AG04449 (cell line): ENCODE data around the gene NEK9.

Experiments
- CTCF ChIA-PET: fragments of 350-600 bp; formaldehyde crosslinking; extraction: SDS; loops from one replicate; lab custom pipeline; 2021; ENCODE audit warnings: antibody characterized with exemption; lab: Yijun Ruan, JAX
- POLR2A ChIA-PET: fragments of 400-600, 350-600 bp; formaldehyde crosslinking; extraction: SDS; loops from one replicate; lab custom pipeline; 2020; ENCODE audit warnings: antibody characterized with exemption, inconsistent platforms; lab: Yijun Ruan, JAX
- DNase-seq: peaks from one replicate; pipeline ENCODE4 v3.0.0-alpha.2; 2010; ENCODE audit warnings: low read depth, low spot score
- H3K4me3 ChIP-seq: 2 replicates; pipeline ENCODE4 v1.5.1; 2011; ENCODE audit warnings: low read depth, mild to moderate bottlenecking, control low read depth, low read length
- TF ChIP-seq, protein P1 (sequence below): IDR thresholded peaks from one replicate; pipeline ENCODE4 v1.5.1; 2011; ENCODE audit warnings: mild to moderate bottlenecking, moderate library complexity, low read length, control low read depth, inconsistent platforms; ENCODE audit not compliant: insufficient read depth; ENCODE audit errors: missing control alignments

The NEK9 gene

DNA sequence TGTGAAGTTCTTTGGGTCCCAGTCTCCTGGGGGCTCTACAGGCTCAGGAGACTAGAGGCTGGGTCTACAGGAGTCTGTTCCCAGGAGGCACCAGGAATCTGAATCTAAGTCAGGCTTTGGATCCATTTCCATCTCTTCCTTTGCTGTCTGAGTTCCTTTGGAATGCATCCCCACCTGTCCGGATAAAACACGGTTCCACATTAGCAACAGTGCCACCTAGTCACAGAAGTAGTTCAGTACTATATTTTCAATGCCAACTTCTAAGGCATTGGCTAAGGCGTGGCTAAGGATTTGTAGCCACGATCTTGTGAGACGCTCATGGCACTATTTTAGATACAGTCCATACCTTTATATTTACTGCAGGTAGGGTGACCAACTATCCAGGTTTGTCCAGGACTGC lies 42.3 kb downstream of the NEK9 start:
- TF ChIP-seq, protein P1, sequence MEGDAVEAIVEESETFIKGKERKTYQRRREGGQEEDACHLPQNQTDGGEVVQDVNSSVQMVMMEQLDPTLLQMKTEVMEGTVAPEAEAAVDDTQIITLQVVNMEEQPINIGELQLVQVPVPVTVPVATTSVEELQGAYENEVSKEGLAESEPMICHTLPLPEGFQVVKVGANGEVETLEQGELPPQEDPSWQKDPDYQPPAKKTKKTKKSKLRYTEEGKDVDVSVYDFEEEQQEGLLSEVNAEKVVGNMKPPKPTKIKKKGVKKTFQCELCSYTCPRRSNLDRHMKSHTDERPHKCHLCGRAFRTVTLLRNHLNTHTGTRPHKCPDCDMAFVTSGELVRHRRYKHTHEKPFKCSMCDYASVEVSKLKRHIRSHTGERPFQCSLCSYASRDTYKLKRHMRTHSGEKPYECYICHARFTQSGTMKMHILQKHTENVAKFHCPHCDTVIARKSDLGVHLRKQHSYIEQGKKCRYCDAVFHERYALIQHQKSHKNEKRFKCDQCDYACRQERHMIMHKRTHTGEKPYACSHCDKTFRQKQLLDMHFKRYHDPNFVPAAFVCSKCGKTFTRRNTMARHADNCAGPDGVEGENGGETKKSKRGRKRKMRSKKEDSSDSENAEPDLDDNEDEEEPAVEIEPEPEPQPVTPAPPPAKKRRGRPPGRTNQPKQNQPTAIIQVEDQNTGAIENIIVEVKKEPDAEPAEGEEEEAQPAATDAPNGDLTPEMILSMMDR = no peak
- ChIA-PET POLR2A (no interaction called here), CTCF (interaction anchor here (1.0 to 8.3 kb wide), 3 partner anchors 20 to 164 kb away, joined by 3 to 182 read pairs (median 4); partner anchors contain the start of gene PGF)
- no peak for DNase-seq
- no peak overlapping the region for H3K4me3 ChIP-seq

DNA sequence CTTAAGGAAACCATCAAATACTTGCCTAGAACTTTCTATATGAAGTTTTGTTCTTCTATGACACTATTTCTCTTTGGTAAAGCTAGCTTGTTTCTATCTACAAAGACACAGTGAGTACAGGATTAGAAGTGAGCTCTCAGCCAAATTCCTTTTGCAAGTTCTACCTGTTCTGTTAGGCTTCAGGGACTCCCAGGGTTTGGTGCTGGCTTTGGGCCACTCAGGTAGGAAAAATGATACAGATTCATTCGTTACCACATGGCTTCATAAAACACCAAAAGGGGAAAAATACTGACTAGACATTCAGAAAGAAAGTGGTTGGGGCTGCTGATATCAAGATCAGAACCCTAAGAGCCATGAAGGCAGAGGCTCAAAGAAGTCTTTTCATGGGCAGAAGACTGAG lies 43.6 kb downstream of the NEK9 start:
- TF ChIP-seq, protein P1 = no peak
- no peak for DNase-seq
- no peak overlapping the region for H3K4me3 ChIP-seq
- POLR2A ChIA-PET = no interaction called here
- CTCF ChIA-PET = interaction anchor here (0.9 to 2.0 kb wide), 9 partner anchors 9 to 222 kb away, joined by 3 to 6 read pairs (median 3); no protein-coding TSS in a partner anchor

DNA sequence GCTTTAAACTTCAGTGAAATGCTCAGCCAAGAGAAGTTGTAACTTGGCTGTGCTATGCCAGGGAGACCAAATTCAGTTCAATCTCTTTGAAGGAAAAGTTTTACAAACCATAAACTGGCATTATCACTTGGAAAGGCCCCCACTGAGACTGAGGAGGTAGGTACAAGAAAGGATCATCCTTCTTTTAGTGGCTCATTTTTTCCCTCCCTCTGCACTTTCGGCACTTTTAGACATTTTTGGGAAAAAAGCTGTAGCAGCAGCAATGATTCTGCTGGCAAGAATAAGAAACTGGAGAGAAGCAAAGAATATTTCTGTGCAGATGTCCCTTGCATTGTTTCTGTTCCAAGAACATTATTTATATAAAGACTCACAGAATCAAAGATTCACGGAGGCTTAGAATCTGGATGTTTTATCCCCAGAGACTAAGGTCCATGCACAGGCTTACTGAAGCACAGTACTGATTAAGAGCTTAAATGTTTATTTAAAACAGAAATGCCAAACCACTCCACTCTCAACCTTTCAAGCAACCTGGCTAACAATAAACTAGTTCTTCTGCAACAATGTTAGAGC lies 45.1 kb downstream of the NEK9 start:
- TF ChIP-seq, protein P1 = no peak
- no peak overlapping the region for H3K4me3 ChIP-seq
- POLR2A ChIA-PET = no interaction called here
- DNase-seq = no peak
- CTCF ChIA-PET = interaction anchor here (0.9 to 1.2 kb wide), 3 partner anchors 15 to 176 kb away, joined by 3 to 4 read pairs (median 4); no protein-coding TSS in a partner anchor

DNA sequence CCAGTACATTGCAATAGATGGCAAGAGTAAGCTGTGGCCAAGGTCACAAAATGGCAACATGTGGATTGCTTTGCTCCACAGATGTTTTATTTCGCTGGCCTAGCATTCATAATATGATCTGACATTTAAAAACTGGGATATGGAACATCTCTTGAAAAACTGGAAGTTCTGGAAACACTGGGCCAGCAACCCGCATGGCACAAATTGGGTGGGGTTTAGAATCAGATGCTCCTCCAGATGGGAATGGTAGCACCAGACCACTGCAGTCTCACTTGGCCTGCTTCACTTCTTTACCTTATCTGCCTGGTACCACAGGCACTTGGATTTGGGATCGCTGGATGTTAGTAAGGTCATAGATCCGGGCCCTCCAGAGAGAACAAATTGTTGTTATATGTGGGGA lies 47.3 kb downstream of the NEK9 start:
- ChIA-PET POLR2A (no interaction called here), CTCF (interaction anchor here (1.0 to 2.7 kb wide), 5 partner anchors 9 to 219 kb away, joined by 3 to 30 read pairs (median 7); partner anchors contain the start of gene ZC2HC1C)
- TF ChIP-seq, protein P1 = no peak
- no peak overlapping the region for H3K4me3 ChIP-seq
- DNase-seq = no peak

DNA sequence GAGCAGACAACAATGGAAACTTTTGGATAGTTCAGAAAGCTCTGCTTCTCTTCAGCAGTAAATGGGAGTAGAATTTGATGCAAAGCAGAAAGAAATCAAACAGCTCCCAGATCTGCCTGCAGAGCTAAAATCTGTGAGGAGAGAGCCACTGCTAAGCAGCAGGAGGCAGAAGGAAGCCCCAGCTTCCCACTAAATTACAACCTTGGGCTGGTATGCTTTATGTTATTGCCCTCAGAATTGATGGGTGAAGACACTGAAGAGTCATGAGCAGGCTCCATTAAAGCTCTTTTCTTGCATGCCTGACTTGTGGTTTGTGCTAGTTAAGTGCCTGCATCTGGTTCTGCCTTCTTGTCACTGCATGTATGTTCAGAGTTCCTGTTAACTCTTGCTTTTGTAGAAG lies 49.1 kb downstream of the NEK9 start:
- CTCF ChIA-PET = interaction anchor here (1.1 to 2.7 kb wide), 2 partner anchors 11 to 142 kb away, joined by 3 to 30 read pairs; no protein-coding TSS in a partner anchor
- POLR2A ChIA-PET = no interaction called here
- TF ChIP-seq, protein P1 = no peak
- no peak overlapping the region for H3K4me3 ChIP-seq
- no peak for DNase-seq

DNA sequence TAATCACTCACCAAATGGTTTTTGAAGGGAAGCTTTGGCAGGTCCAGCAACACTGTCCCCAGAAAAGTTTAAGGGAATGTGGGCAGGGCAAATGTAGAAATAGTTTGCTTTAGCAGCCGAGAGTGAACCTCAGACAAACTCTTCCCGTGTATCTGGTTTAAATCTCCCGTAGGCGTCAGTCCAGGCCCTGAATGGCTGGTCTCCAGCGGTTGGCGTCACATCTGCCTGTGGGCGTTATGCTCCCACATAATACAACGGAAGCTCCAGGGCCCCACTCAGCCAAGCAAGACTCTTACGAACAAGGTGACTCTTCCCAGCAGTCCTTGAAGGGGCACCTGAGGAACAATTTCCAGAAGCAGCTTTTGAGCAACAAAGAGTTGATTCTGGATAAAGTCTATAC lies 56.5 kb downstream of the NEK9 start:
- H3K4me3 ChIP-seq = no peak overlapping the region
- TF ChIP-seq, protein P1 = no peak
- POLR2A ChIA-PET = no interaction called here
- CTCF ChIA-PET = interaction anchor here (1.4 to 4.7 kb wide), 5 partner anchors 9 to 165 kb away, joined by 3 to 52 read pairs (median 14); no protein-coding TSS in a partner anchor
- no peak for DNase-seq
